Measurements from ENCODE around the gene E2F3.

The E2F3 gene

DNA sequence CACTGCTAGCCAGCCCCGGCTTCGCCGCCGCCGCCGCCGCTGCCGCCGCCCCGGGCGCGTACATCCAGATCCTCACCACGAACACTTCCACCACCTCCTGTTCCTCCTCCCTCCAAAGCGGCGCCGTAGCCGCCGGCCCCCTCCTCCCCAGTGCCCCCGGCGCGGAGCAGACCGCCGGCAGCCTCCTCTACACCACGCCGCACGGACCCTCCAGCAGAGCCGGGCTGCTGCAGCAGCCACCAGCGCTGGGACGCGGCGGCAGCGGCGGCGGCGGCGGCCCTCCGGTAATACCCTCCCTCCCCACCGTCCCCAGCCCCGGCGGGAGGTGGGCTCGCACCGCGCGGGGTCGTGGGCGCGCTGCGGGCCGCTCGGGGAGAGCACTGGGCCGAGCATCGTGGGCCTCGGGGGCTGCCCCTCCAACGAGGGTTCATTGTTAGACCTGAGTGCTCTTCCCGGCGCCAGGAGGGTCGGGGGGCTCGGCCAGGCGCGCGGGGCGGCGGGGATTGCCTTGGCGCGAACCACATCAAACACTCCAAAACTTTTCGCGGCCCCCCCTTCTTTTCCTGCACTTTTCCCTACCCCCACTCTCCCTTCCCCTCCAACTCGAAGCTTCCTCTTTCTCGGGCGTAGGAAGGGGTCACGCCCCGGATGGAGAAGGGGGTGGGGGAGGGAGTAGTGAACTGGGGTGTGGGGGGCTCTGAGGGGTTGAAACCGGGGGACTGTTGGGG is 827 bp downstream of the E2F3 start:
- DNase-seq, result peak; percentile 16 to 73

DNA sequence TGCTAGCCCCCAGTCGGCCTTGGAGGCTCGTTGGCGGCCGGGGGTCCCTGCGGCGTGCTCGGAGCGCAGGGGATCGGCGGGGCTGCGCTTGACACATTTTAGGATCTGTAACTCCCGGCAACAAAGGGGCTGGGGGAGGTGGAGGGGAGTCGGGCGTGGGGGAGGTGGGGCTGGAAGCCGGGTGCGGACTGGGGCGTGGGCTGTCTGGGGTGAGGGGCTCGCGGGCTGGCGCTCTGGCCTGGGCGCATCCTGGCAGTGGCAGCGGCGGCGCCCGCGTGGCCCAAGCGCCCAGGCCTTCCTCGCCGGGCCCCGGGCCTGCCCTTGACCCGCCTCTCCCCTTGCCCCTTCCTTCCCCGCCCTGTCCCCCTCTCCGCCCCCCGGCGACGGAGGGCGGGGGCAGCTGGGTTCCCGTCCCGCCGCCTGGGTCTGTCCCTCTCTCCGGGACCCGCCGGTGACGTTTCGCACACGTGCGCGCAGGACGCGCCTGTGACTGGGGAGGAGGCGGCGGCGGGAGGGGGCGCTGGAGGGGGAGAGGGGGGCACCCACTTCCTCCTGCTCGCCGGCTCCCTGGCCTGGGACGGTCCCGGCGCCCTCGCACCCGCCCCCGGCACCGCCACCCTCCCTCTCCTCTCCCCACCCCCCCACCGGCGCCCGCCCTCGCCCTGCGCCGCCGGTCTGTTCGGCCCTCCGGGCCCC is 1.5 kb downstream of the E2F3 start:
- peak; percentile 61 to 92 for DNase-seq

DNA sequence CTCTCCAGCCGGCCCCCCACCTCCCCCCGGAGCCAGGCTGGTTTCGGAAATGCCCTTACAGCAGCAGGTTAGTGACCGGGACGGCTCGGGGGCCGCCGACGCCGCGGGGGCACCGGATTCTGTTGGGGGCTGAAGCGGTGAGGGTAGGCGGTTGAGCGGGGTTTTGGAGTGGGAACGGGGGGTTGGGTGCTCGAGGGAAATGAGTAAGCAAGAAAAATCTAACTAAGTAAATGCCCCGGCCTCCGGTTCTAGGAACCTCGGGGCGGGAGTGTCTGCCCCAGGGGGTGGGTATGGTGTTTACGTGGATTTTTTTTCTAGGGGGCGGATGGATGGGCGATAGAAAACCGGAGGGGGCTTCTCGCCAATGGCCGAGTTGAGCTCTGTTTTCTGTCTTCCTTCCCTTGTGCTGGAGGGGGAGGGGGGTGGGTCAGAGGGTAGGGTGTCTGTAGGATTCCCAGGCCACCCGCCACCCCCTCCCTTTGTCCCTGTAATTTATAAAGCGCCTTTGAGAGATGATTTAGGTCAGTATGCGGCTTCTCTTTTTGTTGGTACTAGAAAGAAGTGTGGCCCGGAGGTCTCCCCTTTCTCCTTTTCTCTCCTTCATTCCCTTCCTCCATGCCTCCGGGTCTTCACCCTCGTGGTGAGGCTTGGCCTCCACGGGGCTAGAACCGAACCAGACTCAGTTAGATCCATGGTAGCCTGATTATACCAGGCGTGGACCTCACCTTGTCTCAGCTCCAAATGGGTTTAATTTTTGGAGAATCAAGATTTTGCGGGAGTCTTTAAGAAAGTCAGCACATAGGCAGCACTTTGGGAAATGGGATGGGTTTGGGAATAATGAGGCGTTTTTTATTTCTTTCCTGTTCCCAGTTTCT is 2.3 kb downstream of the E2F3 start:
- peak; percentile 79 to 83 for DNase-seq

DNA sequence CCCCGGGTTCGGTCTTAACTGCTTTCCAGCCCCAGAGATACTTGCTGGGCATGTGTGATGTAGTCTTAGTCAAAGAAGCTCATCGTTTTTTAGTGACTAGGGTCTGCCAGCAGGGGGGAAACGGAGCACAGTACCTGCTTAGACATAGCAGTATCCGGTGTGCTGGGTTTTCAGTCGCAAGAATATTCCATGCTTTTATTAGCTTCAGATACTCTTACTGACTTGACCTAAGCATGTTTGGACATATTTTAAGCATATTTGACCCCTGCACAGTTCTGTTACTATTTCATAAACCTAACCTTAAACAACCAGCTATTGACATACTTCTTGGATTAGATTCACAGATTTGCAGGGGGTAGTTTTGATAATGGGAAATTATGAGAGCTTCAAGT is 3.0 kb downstream of the E2F3 start:
- peak; percentile 88 to 92 for DNase-seq

DNA sequence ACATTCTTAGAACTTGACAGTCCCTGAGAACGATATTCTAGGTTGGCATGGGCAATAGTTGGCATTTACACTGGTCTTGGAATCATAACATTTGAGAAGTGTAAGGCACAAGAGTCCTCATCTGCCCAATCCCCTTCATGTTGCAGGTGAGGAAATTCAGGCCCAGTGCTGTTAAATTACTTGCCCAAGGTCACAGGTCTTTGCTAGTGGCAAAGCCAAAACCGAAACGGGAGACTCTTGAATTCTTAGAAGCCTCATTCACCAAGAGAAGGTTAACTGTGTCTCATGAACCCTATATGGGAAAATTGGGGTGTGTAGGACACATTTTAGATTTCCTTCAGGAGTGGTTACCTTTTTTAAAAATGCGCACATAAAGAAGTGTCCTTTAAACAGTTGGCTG is 7.2 kb downstream of the E2F3 start:
- DNase-seq, result no peak

DNA sequence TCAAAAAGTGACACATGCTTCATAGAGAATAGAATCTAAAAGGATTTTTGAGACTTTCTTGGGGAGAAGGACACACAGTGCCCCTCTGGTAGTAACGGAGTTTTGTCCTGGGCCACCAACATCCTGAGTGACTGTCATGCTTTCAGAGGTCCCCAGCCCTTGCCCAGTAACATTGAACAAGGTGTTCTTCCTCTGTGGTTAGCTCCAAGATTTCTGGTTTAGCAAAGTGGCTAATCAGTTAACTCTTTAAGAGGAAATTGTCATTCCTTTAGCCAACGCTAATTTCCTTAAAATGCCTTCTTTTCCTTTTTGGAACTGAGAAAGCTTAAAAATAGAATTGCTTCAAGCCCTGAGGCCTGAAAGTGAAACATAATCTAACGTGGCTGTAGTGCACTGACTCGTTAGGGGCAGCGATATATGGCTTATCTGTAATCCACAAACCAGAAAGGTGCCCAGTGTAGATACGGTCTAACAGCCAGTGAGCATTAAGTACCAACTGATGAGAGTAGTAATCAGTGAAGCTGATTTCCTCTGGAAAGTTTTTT is 7.8 kb downstream of the E2F3 start:
- no peak for DNase-seq

DNA sequence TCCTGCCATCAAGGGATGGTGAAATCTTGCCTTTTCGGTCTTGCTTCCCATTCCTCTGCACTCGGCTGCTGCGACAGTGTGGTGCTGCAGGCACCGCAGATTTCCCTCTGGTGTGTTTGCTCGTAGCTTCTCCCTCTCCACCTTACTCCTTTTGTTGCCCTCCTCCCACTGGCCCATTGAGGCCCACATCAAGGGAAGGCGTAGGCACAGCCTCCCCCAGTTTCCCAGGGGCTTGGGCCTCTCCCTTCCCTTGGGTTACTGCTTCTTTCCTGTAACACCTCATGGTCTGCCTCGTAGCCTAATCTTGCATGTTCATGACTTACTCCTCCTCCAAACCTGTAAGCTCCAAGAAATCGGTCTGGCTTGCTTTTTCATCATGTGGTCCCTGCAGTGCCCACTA is 9.9 kb downstream of the E2F3 start:
- no peak for DNase-seq

DNA sequence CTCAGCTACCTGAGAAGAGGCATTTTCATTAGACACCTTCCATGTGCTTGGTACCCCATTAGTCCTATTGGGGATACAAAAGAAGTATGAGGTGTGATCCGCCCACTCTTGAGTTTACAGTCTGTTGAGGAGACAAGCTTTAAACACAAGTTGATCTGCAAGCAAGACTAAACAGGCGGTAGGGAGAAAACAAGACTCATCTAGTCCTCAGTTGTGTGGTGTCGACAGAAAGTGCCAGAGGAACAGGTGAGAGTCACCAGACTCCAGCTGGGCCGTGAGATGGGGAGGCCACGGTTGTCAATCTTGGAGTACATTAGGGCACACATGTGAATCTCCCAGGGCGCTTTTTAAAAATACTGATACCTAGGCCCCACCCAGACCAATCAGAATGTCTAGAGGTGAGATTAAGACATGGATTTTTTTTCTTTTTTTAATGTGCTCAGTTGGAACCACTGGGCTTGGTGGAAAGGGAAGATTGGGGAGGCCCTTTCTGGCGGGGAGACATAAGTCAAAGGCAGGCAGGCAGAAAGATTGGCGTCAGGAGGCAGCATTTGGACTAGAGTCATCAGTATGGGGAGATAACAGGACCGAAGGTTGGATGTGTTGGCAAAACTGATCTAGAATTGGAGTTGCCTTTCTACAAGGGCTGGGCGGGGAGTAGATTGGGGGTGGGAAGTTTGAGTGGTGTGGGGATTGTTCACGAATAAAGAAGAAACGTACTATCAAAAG is 10.4 kb downstream of the E2F3 start:
- DNase-seq, result no peak

DNA sequence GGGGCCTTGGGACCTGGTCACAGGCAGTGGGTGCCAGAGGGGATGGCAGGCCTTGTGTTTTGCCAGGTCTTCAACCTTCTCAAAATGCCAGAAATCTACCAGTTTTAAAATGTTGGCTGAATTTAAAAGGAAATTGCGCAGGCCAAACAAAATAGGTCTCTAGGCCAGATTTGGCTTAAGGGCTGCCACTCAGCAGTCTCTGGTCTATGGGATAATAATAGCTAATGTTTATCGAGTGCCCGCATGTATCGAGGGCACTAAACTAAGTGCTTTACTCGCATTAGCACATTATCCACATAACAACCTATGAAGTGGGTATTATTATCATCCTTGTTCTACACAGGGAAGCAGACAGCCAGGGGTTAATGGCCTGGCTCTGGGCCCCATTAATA is 11.0 kb downstream of the E2F3 start:
- DNase-seq, result no peak

DNA sequence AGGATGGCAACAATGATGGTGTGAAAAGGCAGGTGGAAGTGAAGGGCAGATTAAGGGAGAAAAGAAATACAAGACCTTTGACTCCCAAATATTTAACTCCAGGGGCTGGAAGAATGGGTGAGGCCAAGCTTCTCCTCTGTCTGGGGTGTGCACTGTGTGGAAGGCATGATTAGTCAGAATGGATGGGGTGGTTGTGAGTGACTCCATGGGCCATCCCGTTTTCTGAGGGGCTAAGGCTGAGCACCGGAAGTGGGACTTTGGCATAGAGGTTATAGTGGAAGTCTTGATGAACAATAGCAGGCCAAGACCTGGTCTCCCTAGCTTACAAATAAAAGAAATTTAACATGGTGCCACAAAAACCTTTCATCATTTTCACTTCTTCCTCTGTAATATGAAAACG is 12.1 kb downstream of the E2F3 start:
- no peak for DNase-seq

DNA sequence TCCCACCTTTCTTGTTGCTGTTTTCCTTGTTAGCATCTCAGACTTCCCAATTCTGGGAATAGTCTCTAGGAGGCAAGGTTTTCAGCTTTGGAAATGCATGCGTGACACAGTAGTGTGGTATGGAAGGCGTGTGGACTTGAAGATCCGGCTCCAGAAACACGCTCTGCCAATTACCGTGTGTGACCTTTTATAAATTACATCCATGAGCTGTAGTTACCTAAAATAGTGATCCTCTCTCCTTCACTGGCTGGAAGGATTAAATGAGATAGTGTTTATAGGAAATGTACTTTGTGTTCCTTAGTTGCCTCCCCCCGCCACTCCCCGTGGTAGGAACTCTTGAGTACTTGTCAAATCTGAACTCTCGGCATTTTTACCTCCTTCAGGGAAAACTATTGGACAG is 13.0 kb downstream of the E2F3 start:
- no peak for DNase-seq

DNA sequence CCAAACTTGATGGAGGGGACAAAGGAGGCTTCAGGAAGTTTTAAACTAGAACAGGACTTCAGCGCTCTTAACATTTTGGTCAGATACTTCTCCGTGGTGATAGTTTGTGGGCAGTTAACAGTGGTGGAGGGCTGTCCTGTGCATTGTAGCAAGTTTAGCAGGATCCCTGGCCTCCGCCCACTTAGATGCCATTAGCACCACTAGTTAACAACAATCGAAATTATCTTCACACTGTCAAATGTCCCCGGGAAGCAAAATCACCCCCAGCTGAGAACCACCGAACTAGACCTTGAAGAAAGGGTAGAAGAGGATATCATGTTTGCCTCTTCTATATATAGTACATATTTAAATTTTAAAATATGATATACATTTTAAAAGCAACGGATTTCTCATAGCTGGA is 13.6 kb downstream of the E2F3 start:
- no peak for DNase-seq

DNA sequence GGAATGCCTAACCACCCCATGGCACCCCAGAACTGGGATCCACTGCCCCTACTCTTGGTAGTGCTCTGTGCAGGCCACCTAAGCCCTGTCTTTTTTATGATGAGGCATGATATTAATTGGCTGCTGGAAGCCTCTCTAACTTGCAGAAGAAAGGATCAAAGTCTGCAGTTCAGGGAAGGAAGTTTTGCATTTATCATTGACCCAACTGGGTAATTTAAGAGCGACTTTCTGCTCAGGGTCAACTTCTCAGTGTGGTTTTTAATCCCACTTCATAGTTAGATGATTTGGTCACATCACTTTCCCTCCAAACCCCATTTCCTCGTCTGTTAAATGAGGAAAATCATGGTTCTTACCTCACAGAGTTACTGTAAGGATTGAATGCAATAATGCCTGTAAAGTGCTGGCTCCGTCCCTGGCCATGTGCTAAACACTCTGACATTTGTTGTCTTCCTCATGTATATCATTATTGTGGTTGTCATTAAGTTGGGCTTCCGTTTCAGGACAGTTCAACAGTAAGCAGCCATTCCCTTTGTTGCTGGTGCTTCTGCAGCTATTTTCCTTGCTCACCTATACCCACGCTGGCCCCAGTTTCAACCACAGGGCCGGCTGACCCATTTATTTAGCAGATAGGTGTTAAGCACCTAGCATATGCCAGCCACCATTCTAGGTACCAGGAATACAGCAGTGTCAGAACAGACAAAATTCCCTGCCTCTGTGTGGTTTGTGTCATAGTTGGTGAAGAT is 14.2 kb downstream of the E2F3 start:
- no peak for DNase-seq

DNA sequence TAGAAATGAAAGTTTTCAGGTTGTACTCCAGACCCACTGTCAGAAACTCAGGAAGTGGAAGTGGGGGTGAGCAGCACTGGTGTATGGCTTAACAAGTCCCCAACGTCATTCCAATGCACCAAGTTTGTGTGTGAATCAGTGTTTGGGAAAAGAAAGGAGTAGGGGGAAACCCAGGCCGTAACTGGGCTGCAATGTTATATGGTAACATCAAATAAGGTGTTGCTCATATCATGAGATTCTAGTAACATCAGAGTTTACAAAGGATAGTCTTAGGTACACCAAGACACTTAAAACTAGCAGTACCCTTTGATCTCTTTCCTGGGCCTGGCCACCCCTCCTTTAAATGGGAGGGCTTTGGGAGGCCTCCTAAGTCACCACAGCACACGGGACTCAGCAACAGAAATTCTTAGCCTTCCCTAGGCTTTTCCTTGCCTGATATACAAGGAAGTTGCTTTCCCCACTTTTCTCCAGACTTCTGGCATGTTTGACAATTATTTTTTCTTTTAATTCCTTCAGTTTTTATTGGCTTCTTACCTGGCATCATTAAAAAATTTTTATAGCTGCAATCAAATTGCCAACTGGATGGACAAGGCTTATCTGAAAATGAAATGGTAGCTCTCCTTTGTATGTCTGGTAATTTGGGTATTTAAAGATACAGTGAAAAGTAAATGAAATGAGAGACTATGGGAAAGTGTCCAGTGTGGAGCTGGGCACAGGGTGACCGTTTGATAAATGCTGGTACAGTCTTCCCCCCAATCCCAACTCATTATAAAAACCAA is 15.1 kb downstream of the E2F3 start:
- DNase-seq, result no peak

DNA sequence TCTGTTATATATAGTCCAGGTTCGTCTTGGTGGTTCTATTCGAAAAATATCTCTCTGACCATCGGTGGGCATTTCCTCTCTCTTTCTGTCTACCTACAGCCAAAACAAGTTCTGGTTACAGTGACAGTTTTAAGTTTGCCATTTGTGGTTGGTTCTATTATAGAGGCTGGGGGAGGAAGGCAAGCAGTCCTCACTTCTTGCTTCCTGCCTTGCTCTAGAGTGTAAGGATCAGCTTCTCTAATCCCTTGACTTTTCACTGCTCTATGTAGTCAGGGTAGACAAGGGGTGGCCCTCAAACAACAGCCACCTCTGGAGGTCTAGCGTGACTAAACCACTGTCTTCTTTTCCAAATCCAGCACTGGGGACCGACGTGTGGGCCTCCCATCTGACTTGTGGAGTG is 16.1 kb downstream of the E2F3 start:
- no peak for DNase-seq

DNA sequence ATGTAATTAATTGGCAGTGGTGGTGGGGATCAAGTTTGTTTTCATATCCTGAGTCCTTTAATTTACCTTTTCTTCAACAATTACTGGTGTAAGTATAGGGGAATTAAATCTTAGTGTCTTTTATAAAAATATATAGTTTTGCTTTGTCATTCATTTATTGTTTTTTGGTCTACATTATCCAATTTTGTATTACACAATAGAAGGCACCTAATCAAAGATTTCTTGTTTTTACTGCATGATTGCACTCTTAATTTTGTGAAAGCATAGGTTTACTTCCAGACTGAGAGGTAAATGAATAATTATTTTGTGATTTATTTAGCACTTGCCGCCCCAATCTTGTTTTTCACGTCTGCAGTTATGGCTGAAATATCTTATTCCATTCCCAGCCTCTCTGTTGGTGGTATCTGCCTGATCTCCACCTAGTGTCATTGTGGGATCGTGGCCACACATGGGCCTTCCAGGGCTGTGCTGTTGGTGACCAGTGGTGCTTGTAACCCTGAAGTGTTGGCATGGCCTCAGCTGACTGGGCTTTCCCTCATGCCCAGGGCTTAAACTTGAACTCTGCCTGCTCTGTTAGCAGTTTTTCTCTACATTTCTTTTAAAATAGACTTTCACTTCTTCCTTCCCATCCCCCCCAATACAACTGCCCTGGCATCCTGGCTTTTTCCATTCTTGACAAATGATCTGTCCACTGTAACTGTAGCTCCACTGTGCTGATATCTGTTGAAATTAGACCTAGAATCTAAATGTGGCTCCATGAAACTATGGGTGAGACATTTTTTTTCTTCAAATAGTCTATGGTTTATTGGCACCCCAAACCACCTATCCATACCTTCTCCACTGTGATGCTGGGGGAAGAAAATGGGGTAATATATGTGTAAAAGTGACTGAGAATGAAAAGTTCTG is 24.8 kb downstream of the E2F3 start:
- DNase-seq, result no peak

DNA sequence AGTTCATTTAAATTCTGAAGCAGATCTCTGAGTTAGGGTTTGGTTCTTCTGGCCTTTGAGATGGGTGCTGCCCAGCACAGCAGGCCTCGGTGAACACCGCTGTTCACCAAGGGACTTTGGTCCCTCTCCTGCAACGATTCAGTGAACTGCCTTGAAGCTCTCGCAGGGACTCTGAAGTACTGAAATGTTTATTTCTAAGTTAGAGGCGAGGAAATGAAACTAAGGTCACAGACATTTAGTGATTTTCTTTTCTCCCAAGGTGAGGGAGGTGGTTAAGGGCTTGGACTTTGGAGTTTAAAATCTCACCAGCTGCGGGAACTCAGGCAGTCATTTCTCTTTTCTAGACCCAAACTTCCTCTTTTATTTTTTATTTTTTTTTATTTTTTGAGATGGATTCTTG is 26.2 kb downstream of the E2F3 start:
- no peak for DNase-seq

DNA sequence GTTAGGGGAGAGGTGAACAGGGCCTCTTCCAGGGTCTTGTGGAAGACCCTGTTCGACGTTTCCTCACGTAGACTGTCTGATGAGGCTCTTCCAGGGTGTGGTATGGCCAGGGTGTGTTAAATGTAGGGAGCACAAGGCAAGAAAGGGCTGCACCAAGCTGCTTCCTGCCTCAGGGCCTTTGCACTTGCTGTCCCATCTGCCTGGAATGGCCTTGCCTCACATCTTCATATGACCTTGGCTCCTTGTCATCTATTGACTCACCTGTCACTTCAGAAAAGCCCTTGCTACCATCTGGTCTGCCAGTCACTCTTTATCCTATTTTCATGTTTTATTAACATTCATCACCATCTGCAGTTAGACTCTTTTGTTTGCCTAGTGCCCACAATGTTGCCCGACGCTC is 31.0 kb downstream of the E2F3 start:
- DNase-seq, result no peak

DNA sequence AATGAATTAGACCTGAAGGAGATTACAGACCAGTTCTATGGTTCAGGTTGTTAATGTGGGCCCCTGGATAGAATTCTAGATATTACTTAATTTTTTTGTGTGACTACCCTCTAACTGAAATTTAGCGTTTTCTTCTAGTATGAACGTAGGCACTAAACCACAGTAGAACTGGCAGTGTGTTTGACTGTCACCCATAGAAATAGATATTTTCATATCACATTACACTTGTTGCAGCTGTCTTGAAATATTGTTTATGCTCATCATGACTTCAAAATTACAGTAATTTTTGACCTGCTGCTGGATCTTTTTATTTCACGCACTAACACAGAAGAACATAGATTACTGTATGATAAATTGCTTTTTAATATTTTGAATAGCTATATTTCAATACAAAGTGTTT is 31.6 kb downstream of the E2F3 start:
- no peak for DNase-seq

DNA sequence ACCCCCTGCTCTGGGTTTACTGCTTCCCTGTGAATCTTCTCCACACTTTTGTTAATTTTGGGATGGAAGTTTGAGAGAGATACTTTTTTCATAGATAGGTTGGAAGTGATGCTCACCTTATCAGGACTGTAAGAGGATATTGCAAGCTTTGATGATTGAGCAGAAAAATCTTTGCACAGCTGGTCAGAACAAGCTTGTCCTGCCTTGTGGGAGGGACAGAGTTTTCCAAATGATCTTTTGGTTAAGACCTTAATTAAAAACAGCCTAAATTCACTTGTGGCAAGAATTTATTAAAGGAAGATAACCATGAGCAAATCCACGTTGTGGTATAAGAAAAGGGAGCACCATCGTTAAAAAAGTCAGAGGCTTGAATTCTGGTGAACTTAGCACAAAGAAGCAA is 32.2 kb downstream of the E2F3 start:
- no peak for DNase-seq

Data from NCI-H526 (cell line).